H9 (cell line): ENCODE results near the gene FAM149B1. TPM values are rescaled to one million over a fixed set of nuclear protein-coding genes. Genes with fewer than 3 reads are reported as not detected.

Experiments used
- DNase-seq: peaks from one replicate; pipeline ENCODE4 v3.0.0-alpha.2; 2017
- H2AFZ ChIP-seq: one replicate; pipeline ENCODE4 v1.6.1; 2013; ENCODE audit warnings: mild to moderate bottlenecking, low read length, control low read depth, moderate library complexity
- H2AK5ac ChIP-seq: 2 replicates; pipeline ENCODE4 v1.6.1; 2013; ENCODE audit warnings: low read length, control low read depth, mixed read lengths; ENCODE audit not compliant: insufficient read length
- H2BK120ac ChIP-seq: one replicate; pipeline ENCODE4 v1.6.1; 2013; ENCODE audit warnings: low read depth, mild to moderate bottlenecking, low read length, control low read depth, inconsistent platforms; ENCODE audit not compliant: poor library complexity, severe bottlenecking
- H2BK12ac ChIP-seq: 2 replicates; pipeline ENCODE4 v1.6.1; 2013; ENCODE audit warnings: low read length, control low read depth, mixed read lengths, low read depth; ENCODE audit not compliant: insufficient read length
- H2BK15ac ChIP-seq: 2 replicates; pipeline ENCODE4 v1.6.1; 2013; ENCODE audit warnings: low read depth, low read length, control low read depth
- H2BK20ac ChIP-seq: one replicate; pipeline ENCODE4 v1.6.1; 2013; ENCODE audit warnings: low read depth, mild to moderate bottlenecking, low read length, control low read depth, inconsistent platforms; ENCODE audit not compliant: poor library complexity, severe bottlenecking
- H2BK5ac ChIP-seq: 2 replicates; pipeline ENCODE4 v1.6.1; 2013; ENCODE audit warnings: low read length, control low read depth, mixed read lengths; ENCODE audit not compliant: insufficient read length
- H3K14ac ChIP-seq: 2 replicates; pipeline ENCODE4 v1.6.1; 2013; ENCODE audit warnings: low read length, control low read depth; ENCODE audit not compliant: insufficient read depth
- H3K18ac ChIP-seq: 2 replicates; pipeline ENCODE4 v1.6.1; 2013; ENCODE audit warnings: low read depth, mild to moderate bottlenecking, mixed read lengths, low read length, control low read depth; ENCODE audit not compliant: insufficient read length
- H3K23ac ChIP-seq: 2 replicates; pipeline ENCODE4 v1.6.1; 2013; ENCODE audit warnings: low read length, control low read depth, mixed read lengths, low read depth; ENCODE audit not compliant: insufficient read length
- H3K23me2 ChIP-seq: 2 replicates; pipeline ENCODE4 v1.6.1; 2013; ENCODE audit warnings: low read depth, mild to moderate bottlenecking, mixed read lengths, low read length, control low read depth; ENCODE audit not compliant: insufficient read length, poor library complexity, severe bottlenecking
- H3K27ac ChIP-seq: 2 replicates; pipeline ENCODE4 v1.5.1; 2013; ENCODE audit warnings: low read length, control low read depth, mixed read lengths, low read depth; ENCODE audit not compliant: insufficient read length
- H3K27me3 ChIP-seq: 2 replicates; pipeline ENCODE4 v1.6.1; 2013; ENCODE audit warnings: low read length, control low read depth, inconsistent platforms; ENCODE audit not compliant: insufficient read depth
- H3K4ac ChIP-seq: 2 replicates; pipeline ENCODE4 v1.6.1; 2013; ENCODE audit warnings: low read depth, mild to moderate bottlenecking, control low read depth, inconsistent platforms, low read length, moderate library complexity
- H3K4me1 ChIP-seq: 2 replicates; pipeline ENCODE4 v1.6.1; 2013; ENCODE audit warnings: low read length, control low read depth, inconsistent platforms; ENCODE audit not compliant: insufficient read depth
- H3K4me2 ChIP-seq: 2 replicates; pipeline ENCODE4 v1.6.1; 2013; ENCODE audit warnings: low read length, control low read depth, mixed read lengths; ENCODE audit not compliant: insufficient read length, insufficient read depth
- H3K56ac ChIP-seq: 2 replicates; pipeline ENCODE4 v1.6.1; 2013; ENCODE audit warnings: low read depth, mild to moderate bottlenecking, mixed read lengths, low read length, control low read depth; ENCODE audit not compliant: insufficient read length
- H3K79me1 ChIP-seq: 2 replicates; pipeline ENCODE4 v1.6.1; 2013; ENCODE audit warnings: low read depth, mild to moderate bottlenecking, moderate library complexity, low read length, control low read depth, inconsistent platforms; ENCODE audit not compliant: insufficient read depth, poor library complexity, severe bottlenecking
- H3K79me2 ChIP-seq: 2 replicates; pipeline ENCODE4 v1.6.1; 2013; ENCODE audit warnings: low read length, control low read depth, inconsistent platforms; ENCODE audit not compliant: insufficient read depth
- H3K9ac ChIP-seq: 2 replicates; pipeline ENCODE4 v1.6.1; 2013; ENCODE audit warnings: low read length, control low read depth, mixed read lengths; ENCODE audit not compliant: insufficient read length; ENCODE audit errors: extremely low read depth
- H3K9me3 ChIP-seq: one replicate; pipeline ENCODE4 v1.6.1; 2013; ENCODE audit warnings: low read depth, low read length, inconsistent platforms; ENCODE audit not compliant: control insufficient read depth
- H3T11ph ChIP-seq: one replicate; pipeline ENCODE4 v1.6.1; 2013; ENCODE audit warnings: mild to moderate bottlenecking, low read length, control low read depth, inconsistent platforms
- H4K20me1 ChIP-seq: one replicate; pipeline ENCODE4 v1.6.1; 2013; ENCODE audit not compliant: control insufficient read depth, insufficient read length, insufficient read depth
- H4K5ac ChIP-seq: 2 replicates; pipeline ENCODE4 v1.6.1; 2013; ENCODE audit warnings: low read depth, mild to moderate bottlenecking, mixed read lengths, low read length, control low read depth; ENCODE audit not compliant: insufficient read length
- H4K8ac ChIP-seq: replicated peaks from 2 replicates; pipeline ENCODE4 v1.6.1; 2013; ENCODE audit warnings: low read length, control low read depth, mixed read lengths, low read depth; ENCODE audit not compliant: insufficient read length
- H4K91ac ChIP-seq: 2 replicates; pipeline ENCODE4 v1.6.1; 2013; ENCODE audit warnings: low read depth, mild to moderate bottlenecking, moderate library complexity, mixed read lengths, low read length, control low read depth; ENCODE audit not compliant: insufficient read length
- H3K27ac Mint-ChIP-seq, 3 experiments: 2 replicates in 2 of 3; 3 replicates in 1 of 3; pipeline ENCODE4 v1.8.0; 2020 to 2021; ENCODE audit warnings: mixed read lengths in 3 of 3, mild to moderate bottlenecking in 1 of 3, moderate library complexity in 1 of 3
- H3K27me3 Mint-ChIP-seq: 2 replicates; pipeline ENCODE4 v1.8.0; 2021; ENCODE audit warnings: low read depth, mild to moderate bottlenecking, moderate library complexity, mixed read lengths
- H3K36me3 Mint-ChIP-seq, 3 experiments: 2 replicates in 2 of 3; 3 replicates in 1 of 3; pipeline ENCODE4 v1.8.0; 2020 to 2021; ENCODE audit warnings: low read depth in 3 of 3, mixed read lengths in 3 of 3; ENCODE audit not compliant: insufficient read depth in 1 of 3
- H3K4me1 Mint-ChIP-seq, 2 experiments: 2 replicates each; pipeline ENCODE4 v1.8.0; 2020; ENCODE audit warnings: mixed read lengths in 2 of 2
- H3K4me3 Mint-ChIP-seq, 2 experiments: 2 replicates in 1 of 2; 3 replicates in 1 of 2; pipeline ENCODE4 v1.8.0; 2020 to 2021; ENCODE audit warnings: mild to moderate bottlenecking in 2 of 2, mixed read lengths in 2 of 2, moderate library complexity in 1 of 2
- H3K9me3 Mint-ChIP-seq, 2 experiments: 2 replicates in 1 of 2; 3 replicates in 1 of 2; pipeline ENCODE4 v1.8.0; 2020; ENCODE audit warnings: mild to moderate bottlenecking in 2 of 2, mixed read lengths in 2 of 2, moderate library complexity in 1 of 2
- WGBS: extraction: QIAGEN DNeasy Blood & Tissue Kit; methylation state at CpG from one replicate; pipeline ENCODE4 v1.1.7; 2013; ENCODE audit warnings: missing lambda C conversion rate, low lambda C conversion rate, mixed read lengths; ENCODE audit not compliant: insufficient read length; ENCODE audit errors: extremely low coverage; 5-methylcytosine and 5-hydroxymethylcytosine counted together
- total RNA-seq: library from RNA; stranded (reverse); gene quantifications from 2 replicates; pipeline ENCODE4 v1.2.1, GENCODE V29; 2021
- TF ChIP-seq, protein P1 (sequence below): fragments of 200-600 bp; sonication (generic); conservative IDR thresholded peaks from 3 replicates; pipeline ENCODE4 v1.8.0; 2021; ENCODE audit warnings: antibody characterized with exemption, mild to moderate bottlenecking

FAM149B1 gene
- total RNA-seq, 1 experiment from 2014 or later: 17.9 TPM

GRCh38 chr10:73246646-73247508 is 79.0 kb downstream of the FAM149B1 start, which contains the start of gene DNAJC9:
Gene DNAJC9 (minus strand): TSS chr10:73247255. CDS start chr10:73247189, 66 bp downstream.
- peak within 1 kb of the TSS; percentile 98 for H3K14ac ChIP-seq
- no peak within 1 kb of the TSS for H4K91ac ChIP-seq
- Mint-ChIP-seq H3K36me3 (peaks cover 57 to 78% (median 66%) of the 10 kb centered on the region in 3 experiments), H3K4me3 (peak within 1 kb of the TSS; percentile 99), H3K27me3 (no peaks in the 10 kb centered on the region), H3K27ac (peak within 1 kb of the TSS; percentile 99 to 100 (median 99)), H3K4me1 (peaks cover 30 to 40% of the 10 kb centered on the region in 2 experiments), H3K9me3 (no peaks in the 10 kb centered on the region; a peak in 1 of 5 replicates)
- TF ChIP-seq, protein P1, sequence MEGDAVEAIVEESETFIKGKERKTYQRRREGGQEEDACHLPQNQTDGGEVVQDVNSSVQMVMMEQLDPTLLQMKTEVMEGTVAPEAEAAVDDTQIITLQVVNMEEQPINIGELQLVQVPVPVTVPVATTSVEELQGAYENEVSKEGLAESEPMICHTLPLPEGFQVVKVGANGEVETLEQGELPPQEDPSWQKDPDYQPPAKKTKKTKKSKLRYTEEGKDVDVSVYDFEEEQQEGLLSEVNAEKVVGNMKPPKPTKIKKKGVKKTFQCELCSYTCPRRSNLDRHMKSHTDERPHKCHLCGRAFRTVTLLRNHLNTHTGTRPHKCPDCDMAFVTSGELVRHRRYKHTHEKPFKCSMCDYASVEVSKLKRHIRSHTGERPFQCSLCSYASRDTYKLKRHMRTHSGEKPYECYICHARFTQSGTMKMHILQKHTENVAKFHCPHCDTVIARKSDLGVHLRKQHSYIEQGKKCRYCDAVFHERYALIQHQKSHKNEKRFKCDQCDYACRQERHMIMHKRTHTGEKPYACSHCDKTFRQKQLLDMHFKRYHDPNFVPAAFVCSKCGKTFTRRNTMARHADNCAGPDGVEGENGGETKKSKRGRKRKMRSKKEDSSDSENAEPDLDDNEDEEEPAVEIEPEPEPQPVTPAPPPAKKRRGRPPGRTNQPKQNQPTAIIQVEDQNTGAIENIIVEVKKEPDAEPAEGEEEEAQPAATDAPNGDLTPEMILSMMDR: peak; percentile 13; the same call in 1 of the 3 replicates
- H2BK5ac ChIP-seq: peak within 1 kb of the TSS; percentile 86
- WGBS: no CpG with 5 or more reads among the region's 78 CpGs
- H2BK120ac ChIP-seq: no peak within 1 kb of the TSS
- peak within 1 kb of the TSS; percentile 48 for H3K4me2 ChIP-seq
- no peak within 1 kb of the TSS for H2BK12ac ChIP-seq
- H3K9ac ChIP-seq: peak within 1 kb of the TSS; percentile 98
- H2BK20ac ChIP-seq: no peak within 1 kb of the TSS
- DNase-seq: peak; percentile 96
- no peak within 1 kb of the TSS for H2AFZ ChIP-seq
- no peak within 1 kb of the TSS for H4K5ac ChIP-seq
- no peaks in the 10 kb centered on the region for H3K9me3 ChIP-seq
- no peak within 1 kb of the TSS for H2BK15ac ChIP-seq
- peak within 1 kb of the TSS; percentile 98 for H3K18ac ChIP-seq
- no peak within 1 kb of the TSS; the same call in 1 of the 2 replicates for H3K4ac ChIP-seq
- peaks cover 13% of the 10 kb centered on the region; the same call in 1 of the 2 replicates for H3K79me2 ChIP-seq
- H2AK5ac ChIP-seq: no peak within 1 kb of the TSS
- H3K27ac ChIP-seq: peak within 1 kb of the TSS; percentile 91
- no peaks in the 10 kb centered on the region for H3K27me3 ChIP-seq
- H3K56ac ChIP-seq: peak within 1 kb of the TSS; percentile 26
- H4K20me1 ChIP-seq: no peaks in the 10 kb centered on the region
- no peak within 1 kb of the TSS for H3K23ac ChIP-seq
- H4K8ac ChIP-seq: peak within 1 kb of the TSS; percentile 50
- H3T11ph ChIP-seq: no peak within 1 kb of the TSS
- H3K4me1 ChIP-seq: no peaks in the 10 kb centered on the region
- peaks cover 21% of the 10 kb centered on the region for H3K79me1 ChIP-seq
- peaks cover 6% of the 10 kb centered on the region for H3K23me2 ChIP-seq
